Left lung (tissue), 10 donors: ENCODE measurements around the gene KRTAP16-1. TPM values are rescaled to one million over a fixed set of nuclear protein-coding genes. Genes with fewer than 3 reads are reported as not detected.
"Not testable (repeated sequence)": the region's sequence is repeated elsewhere in the genome, so short reads cannot be mapped to it uniquely, and the experiment has no call there.

Experiments
- ATAC-seq: fragments of 200-7000 bp; cut with Tn5 transposase; one replicate; pipeline ENCODE4 v1.9.1; 2020; ENCODE audit warnings: moderate library complexity
- DNase-seq, 4 donors: peaks; one replicate each; pipeline ENCODE4 v3.0.0-alpha.2; 2013 to 2020
- H3K27ac ChIP-seq, 2 donors: fragments of 200-600 bp; sonication (generic) in 1 of 2; one replicate each; pipeline versions ENCODE4 v1.5.0 to v1.8.0; 2020 to 2021
- H3K27me3 ChIP-seq, 2 donors: fragments of 200-600 bp; sonication (generic) in 1 of 2; one replicate each; pipeline versions ENCODE4 v1.5.0 to v1.8.0; 2020 to 2021
- H3K36me3 ChIP-seq, 2 donors: fragments of 200-600 bp; sonication (generic) in 1 of 2; one replicate each; pipeline versions ENCODE4 v1.5.0 to v1.8.0; 2020 to 2021
- H3K4me1 ChIP-seq, 2 donors: fragments of 200-600 bp; one replicate each; pipeline ENCODE4 v1.8.0; 2021
- H3K4me3 ChIP-seq, 2 donors: fragments of 200-600 bp; sonication (generic) in 1 of 2; one replicate each; pipeline versions ENCODE4 v1.5.0 to v1.8.0; 2020 to 2021; ENCODE audit warnings: mild to moderate bottlenecking in 1 of 2
- H3K9me3 ChIP-seq, 2 donors: fragments of 200-600 bp; sonication (generic) in 1 of 2; one replicate each; pipeline versions ENCODE4 v1.5.0 to v1.8.0; 2020 to 2021
- intact Hi-C, 2 donors: fragments of 100-400 bp; cut with DNase I; formaldehyde crosslinking; loops; one replicate each; pipeline versions ENCODE4 v1.11.2 to v1.14.2; 2022
- polyA plus RNA-seq, 6 donors: library from polyadenylated mRNA; unstranded; fragments of 120-200 nt; gene quantifications; one replicate each; pipeline ENCODE4 v1.2.1, GENCODE V29; 2013; ENCODE audit not compliant: insufficient read length in 6 of 6
- total RNA-seq, 2 donors: library from RNA; stranded (reverse); fragmentation: NEBNext Ultra II Directional; extraction: Animal tissue kit (Norgen Biotek cat#: 25700); gene quantifications; one replicate each; pipeline ENCODE4 v1.2.1, GENCODE V29; 2021
- TF ChIP-seq, protein P1 (sequence below), 2 donors: fragments of 200-600 bp; sonication (generic) in 1 of 2; IDR thresholded peaks; one replicate each; pipeline versions ENCODE4 v1.5.0 to v1.8.0; 2021; ENCODE audit warnings: antibody characterized with exemption in 2 of 2
- donor health status: DM: no; HTN: yes; CAD: no.
- donor health status: DM: no; HTN: no; CAD: no.

Gene KRTAP16-1
- total and polyA plus RNA-seq, 8 donors, result not detected

DNA sequence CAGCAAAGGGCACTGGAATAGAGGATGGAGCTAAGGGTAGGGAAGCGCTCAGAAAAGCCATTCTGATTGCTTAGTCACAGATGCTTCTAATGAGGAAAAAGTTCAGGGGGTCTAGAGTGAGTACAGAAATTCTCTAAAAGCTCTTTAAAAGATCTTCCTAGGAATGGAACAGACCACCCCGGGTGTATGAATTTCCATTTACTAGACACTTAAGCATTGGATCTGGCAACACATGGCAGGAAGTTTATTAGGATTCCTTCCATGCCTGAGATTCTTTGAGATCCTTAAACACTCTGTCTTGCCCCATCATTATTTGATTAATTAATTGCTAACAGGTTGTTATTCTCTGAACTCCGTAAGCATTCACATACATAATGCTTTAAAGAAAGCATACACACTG lies 25.1 kb downstream of the KRTAP16-1 start:
- no peak for ATAC-seq
- intact Hi-C loops, result no loop called here
- no peaks in the 10 kb centered on the region for H3K36me3 ChIP-seq
- H3K27ac ChIP-seq, result no peak overlapping the region
- TF ChIP-seq, protein P1, sequence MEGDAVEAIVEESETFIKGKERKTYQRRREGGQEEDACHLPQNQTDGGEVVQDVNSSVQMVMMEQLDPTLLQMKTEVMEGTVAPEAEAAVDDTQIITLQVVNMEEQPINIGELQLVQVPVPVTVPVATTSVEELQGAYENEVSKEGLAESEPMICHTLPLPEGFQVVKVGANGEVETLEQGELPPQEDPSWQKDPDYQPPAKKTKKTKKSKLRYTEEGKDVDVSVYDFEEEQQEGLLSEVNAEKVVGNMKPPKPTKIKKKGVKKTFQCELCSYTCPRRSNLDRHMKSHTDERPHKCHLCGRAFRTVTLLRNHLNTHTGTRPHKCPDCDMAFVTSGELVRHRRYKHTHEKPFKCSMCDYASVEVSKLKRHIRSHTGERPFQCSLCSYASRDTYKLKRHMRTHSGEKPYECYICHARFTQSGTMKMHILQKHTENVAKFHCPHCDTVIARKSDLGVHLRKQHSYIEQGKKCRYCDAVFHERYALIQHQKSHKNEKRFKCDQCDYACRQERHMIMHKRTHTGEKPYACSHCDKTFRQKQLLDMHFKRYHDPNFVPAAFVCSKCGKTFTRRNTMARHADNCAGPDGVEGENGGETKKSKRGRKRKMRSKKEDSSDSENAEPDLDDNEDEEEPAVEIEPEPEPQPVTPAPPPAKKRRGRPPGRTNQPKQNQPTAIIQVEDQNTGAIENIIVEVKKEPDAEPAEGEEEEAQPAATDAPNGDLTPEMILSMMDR (IDR thresholded peaks at IDR 0.05), result no peak
- H3K27me3 ChIP-seq, result peaks cover 0 to 5% of the 10 kb centered on the region in 2 donors
- peaks cover 0 to 3% of the 10 kb centered on the region in 2 donors for H3K4me1 ChIP-seq
- no peaks in the 10 kb centered on the region for H3K9me3 ChIP-seq
- DNase-seq, result no peak
- no peak overlapping the region for H3K4me3 ChIP-seq

DNA sequence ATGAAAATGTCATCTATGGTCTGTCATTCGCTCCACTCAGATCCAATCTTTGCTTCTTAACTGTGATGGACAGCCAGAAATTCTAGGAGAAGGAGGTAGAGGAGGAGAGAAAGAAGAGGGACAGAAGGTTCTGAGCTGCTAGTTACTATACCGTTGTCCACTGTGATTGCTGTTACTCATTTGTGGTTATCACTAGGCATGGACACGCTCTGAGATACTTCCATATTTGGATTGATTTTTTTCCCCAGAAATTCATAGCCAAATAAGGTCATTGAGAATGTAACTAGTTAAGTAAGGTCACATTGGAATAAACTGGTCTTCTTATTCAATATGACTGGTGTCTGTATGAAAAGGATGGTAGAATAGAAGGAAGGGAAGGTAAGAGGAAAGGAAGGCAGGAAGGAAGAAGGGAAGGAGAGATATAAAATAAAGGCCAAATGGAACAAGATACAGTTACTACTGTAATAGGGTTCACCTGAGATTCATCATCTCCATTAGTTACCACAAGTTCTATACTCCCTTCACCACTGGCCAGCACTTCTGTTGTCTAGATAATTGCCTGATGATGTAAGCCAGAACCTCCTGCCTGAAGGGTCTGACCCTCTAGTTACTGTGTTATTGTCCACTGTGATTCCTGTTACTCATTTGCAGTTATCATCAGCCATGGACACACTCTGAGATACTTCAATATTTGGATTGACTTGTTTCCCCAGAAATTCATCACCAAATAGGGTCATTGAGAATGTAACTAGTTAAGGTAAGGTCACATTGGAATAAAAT lies 30.7 kb downstream of the KRTAP16-1 start:
- ATAC-seq (no peak), DNase-seq (no peak)
- H3K4me3 ChIP-seq, result no peak overlapping the region
- intact Hi-C loops, result no loop called here
- no peaks in the 10 kb centered on the region for H3K9me3 ChIP-seq
- H3K36me3 ChIP-seq, result no peaks in the 10 kb centered on the region
- H3K27ac ChIP-seq, result no peak overlapping the region
- H3K4me1 ChIP-seq, result no peaks in the 10 kb centered on the region
- H3K27me3 ChIP-seq, result peaks cover 0 to 11% of the 10 kb centered on the region in 2 donors
- TF ChIP-seq, protein P1 (IDR thresholded peaks at IDR 0.05), result no peak

DNA sequence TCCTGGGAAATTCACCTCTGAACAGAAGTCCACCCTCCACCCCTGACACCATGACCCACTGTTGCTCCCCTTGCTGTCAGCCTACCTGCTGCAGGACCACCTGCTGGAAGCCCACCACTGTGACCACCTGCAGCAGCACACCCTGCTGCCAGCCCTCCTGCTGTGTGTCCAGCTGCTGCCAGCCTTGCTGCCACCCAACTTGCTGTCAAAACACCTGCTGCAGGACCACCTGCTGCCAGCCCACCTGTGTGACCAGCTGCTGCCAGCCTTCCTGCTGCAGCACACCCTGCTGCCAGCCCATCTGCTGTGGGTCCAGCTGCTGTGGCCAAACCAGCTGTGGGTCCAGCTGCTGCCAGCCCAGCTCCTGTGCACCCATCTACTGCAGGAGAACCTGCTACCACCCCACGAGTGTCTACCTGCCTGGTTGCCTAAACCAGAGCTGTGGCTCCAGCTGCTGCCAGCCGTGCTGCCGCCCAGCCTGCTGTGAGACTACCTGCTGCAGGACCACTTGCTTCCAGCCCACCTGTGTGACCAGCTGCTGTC lies 33.4 kb downstream of the KRTAP16-1 start, which contains the start of gene KRTAP9-7:
KRTAP9-7 (plus strand) TSS at position 51 of the 543 bp plus-strand sequence; CDS start at position 51, 0 bp downstream.
- H3K9me3 ChIP-seq, DNase-seq, H3K4me3 ChIP-seq, H3K27ac ChIP-seq, H3K4me1 ChIP-seq, ATAC-seq, intact Hi-C loops, H3K36me3 ChIP-seq, H3K27me3 ChIP-seq: not testable (repeated sequence)

DNA sequence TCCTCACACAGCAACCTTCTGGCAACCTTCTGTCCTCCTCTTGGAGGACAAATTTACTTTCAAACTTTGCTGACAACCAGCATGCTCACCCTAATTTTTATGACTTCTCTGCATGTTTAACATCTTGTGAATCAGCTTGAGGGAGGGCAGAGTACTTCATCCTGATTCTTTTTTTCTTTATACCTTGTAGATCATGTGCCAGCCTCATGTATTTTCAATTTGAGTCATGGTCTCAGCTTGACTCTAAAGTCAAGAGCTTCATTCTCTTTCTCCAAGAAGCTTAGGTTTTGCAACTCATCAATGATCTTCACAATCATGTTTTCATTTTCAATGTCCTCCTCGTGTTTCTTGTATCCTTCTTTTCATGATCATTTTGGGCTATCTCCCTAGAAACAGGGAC lies 37.3 kb downstream of the KRTAP16-1 start:
- no peak overlapping the region for H3K4me3 ChIP-seq
- intact Hi-C loops, result no loop called here
- DNase-seq, result no peak
- no peaks in the 10 kb centered on the region for H3K4me1 ChIP-seq
- no peak for ATAC-seq
- TF ChIP-seq, protein P1 (IDR thresholded peaks at IDR 0.05), result no peak
- no peak overlapping the region for H3K27ac ChIP-seq
- no peaks in the 10 kb centered on the region for H3K9me3 ChIP-seq
- H3K36me3 ChIP-seq, result no peaks in the 10 kb centered on the region
- peaks cover 0 to 7% of the 10 kb centered on the region in 2 donors for H3K27me3 ChIP-seq

DNA sequence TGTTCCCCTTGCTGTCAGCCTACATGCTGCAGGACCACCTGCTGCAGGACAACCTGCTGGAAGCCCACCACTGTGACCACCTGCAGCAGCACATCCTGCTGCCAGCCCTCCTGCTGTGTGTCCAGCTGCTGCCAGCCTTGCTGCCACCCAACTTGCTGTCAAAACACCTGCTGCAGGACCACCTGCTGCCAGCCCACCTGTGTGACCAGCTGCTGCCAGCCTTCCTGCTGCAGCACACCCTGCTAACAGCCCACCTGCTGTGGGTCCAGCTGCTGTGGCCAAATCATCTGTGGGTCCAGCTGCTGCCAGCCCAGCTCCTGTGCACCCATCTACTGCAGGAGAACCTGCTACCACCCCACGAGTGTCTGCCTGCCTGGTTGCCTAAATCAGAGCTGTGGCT lies 37.8 kb downstream of the KRTAP16-1 start:
- H3K4me1 ChIP-seq, DNase-seq, H3K36me3 ChIP-seq, H3K9me3 ChIP-seq, H3K4me3 ChIP-seq, H3K27me3 ChIP-seq, ATAC-seq, intact Hi-C loops, H3K27ac ChIP-seq: not testable (repeated sequence)

DNA sequence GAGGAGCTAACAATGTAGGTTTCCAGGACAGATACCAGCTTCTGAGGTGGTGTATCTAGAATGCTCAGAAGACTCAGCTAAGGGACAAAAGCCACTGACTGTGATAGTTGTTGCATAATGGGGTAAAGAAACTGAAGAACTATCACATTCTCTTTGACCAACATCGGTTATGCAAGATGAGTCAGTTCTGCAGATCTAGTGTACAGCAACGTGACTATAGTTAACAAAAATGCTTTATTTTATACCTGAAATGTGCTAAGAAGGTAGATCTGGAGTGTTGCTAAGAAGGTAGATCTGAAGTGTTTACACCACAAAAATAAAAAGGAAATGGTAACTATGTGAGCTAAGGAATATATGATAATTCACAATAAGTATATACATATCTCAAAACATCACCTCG lies 41.4 kb downstream of the KRTAP16-1 start:
- TF ChIP-seq, protein P1 (IDR thresholded peaks at IDR 0.05), result no peak
- H3K27ac ChIP-seq, result no peak overlapping the region
- no peaks in the 10 kb centered on the region for H3K9me3 ChIP-seq
- DNase-seq (no peak), ATAC-seq (no peak)
- no peak overlapping the region for H3K4me3 ChIP-seq
- H3K36me3 ChIP-seq, result no peaks in the 10 kb centered on the region
- intact Hi-C loops, result no loop called here
- H3K4me1 ChIP-seq, result no peaks in the 10 kb centered on the region
- H3K27me3 ChIP-seq, result peaks cover 0 to 4% of the 10 kb centered on the region in 2 donors
